GM12801 (cell line): Measurements from ENCODE around the gene LAMB1.

Experiments
- TF ChIP-seq, protein P1 (sequence below): IDR thresholded peaks from one replicate; pipeline ENCODE4 v1.5.1; 2011; ENCODE audit warnings: control low read depth; ENCODE audit not compliant: insufficient read length; ENCODE audit errors: extremely low read depth

LAMB1 gene

DNA sequence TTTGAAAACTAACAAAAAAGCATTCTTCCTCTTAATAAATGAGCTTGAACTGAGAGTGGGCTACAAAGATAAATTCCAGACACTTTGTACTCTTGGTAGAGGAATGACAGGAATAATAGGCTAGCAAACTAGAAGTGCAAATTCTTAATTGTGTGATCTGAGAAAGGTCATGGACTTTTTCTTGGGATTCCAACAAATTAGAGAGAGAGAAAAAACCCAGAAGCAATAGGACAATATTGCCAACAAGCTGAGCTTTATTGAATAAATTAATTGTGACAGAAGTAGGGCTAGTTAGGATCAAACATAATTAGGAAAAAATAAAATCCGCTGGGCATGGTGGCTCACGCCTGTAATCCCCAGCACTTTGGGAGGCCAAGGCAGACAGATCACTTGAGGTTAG is 41.4 kb upstream of the LAMB1 start:
- TF ChIP-seq, protein P1, sequence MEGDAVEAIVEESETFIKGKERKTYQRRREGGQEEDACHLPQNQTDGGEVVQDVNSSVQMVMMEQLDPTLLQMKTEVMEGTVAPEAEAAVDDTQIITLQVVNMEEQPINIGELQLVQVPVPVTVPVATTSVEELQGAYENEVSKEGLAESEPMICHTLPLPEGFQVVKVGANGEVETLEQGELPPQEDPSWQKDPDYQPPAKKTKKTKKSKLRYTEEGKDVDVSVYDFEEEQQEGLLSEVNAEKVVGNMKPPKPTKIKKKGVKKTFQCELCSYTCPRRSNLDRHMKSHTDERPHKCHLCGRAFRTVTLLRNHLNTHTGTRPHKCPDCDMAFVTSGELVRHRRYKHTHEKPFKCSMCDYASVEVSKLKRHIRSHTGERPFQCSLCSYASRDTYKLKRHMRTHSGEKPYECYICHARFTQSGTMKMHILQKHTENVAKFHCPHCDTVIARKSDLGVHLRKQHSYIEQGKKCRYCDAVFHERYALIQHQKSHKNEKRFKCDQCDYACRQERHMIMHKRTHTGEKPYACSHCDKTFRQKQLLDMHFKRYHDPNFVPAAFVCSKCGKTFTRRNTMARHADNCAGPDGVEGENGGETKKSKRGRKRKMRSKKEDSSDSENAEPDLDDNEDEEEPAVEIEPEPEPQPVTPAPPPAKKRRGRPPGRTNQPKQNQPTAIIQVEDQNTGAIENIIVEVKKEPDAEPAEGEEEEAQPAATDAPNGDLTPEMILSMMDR = no peak

- TF ChIP-seq, protein P1 = no peak
These were observed 36.0 kb upstream of the LAMB1 start for GRCh38 chr7:108038986-108039385.

- TF ChIP-seq, protein P1 = no peak
These were observed 34.8 kb upstream of the LAMB1 start for GRCh38 chr7:108037741-108038140.

GRCh38 chr7:108037140-108037539 is 34.2 kb upstream of the LAMB1 start:
- TF ChIP-seq, protein P1 = no peak

DNA sequence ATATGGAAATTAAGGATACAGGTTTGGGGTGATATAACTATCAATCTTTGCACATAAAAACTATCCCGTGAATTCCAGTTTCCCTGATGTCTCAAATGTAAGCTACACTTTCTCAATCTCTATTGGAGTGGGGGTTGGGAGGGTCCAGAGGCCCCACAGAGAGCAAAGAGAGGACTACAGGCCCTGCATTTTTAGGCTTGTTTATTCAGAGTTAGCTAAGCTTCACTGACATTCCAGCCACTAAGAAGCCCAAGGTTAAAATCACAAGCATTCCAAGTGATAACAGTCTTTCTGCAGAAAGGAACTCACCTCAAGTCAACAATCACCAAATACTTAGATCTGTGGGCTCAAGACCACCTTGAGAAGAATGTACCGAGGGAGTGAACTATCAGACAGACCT is 31.6 kb upstream of the LAMB1 start:
- TF ChIP-seq, protein P1 = no peak

DNA sequence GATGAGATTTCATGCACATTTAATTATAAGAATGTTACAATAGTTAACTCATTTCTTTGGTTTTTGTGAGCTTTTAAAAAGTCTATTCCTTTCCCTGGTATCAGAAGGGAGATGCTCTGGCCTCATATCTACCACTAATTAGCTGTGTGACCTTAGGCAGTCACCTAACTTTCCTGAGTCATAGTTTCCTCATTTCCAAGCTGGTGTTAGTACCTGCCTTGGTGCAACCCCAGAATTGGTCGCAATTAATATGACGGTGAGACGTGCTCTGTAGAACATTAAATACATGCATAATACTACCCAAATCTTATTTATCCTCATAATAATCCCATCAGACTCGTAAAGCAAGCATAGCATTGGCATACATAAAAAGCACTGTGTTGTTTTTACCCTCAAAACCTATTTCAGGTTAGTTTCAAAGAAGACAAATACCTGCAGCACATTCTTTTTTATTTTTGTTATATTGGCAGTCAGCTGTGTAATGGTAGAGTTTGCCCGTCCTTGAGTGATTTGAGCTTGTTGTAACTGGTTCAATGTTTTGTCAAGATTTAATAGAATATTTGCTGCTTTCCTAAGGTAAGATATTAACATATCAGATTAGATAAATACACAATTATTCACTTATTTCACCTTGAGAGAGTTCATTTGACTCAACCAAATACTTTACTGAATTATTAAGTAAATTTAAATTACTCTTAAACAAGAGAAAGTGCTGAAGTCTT is 31.0 kb upstream of the LAMB1 start:
- TF ChIP-seq, protein P1 = no peak

- TF ChIP-seq, protein P1 = no peak
These were observed 27.6 kb upstream of the LAMB1 start for GRCh38 chr7:108030516-108030915.
